HuH-7 (cell line): ENCODE measurements around the gene USF2.
"Not testable (repeated sequence)": the region's sequence is repeated elsewhere in the genome, so short reads cannot be mapped to it uniquely, and the experiment has no call there.

Experiments
- DNase-seq: peaks from one replicate; pipeline ENCODE4 v3.0.0; 2011; ENCODE audit warnings: low spot score

The USF2 gene

GRCh38 chr19:35268536-35269437 lies at the start of gene USF2:
Gene USF2, plus strand, starts transcription at chr19:35268962. Its CDS starts 140 bp downstream, at chr19:35269102.
- DNase-seq = peak; percentile 89

GRCh38 chr19:35219008-35219407 lies 49.8 kb upstream of the USF2 start:
- DNase-seq = no peak

- DNase-seq = no peak
These were observed 48.3 kb upstream of the USF2 start for GRCh38 chr19:35220315-35220921.

GRCh38 chr19:35220973-35221590 lies 47.7 kb upstream of the USF2 start:
- not testable (repeated sequence) for DNase-seq

- DNase-seq = no peak
These were observed 46.3 kb upstream of the USF2 start for GRCh38 chr19:35222373-35223015.

- DNase-seq = no peak
These were observed 45.5 kb upstream of the USF2 start for GRCh38 chr19:35223084-35223790.

- DNase-seq = no peak
These were observed 44.8 kb upstream of the USF2 start for GRCh38 chr19:35223862-35224505.

- DNase-seq = no peak
These were observed 43.8 kb upstream of the USF2 start for GRCh38 chr19:35224681-35225571.

- DNase-seq = no peak
These were observed 42.8 kb upstream of the USF2 start for GRCh38 chr19:35225951-35226350.

- no peak for DNase-seq
These were observed 42.0 kb upstream of the USF2 start for GRCh38 chr19:35226748-35227147.

GRCh38 chr19:35228177-35228930 lies 40.4 kb upstream of the USF2 start, which contains the start of gene FAM187B:
Gene FAM187B, minus strand, starts transcription at chr19:35228739. Its CDS starts 59 bp downstream, at chr19:35228680.
- DNase-seq = no peak

GRCh38 chr19:35229601-35230000 lies 39.2 kb upstream of the USF2 start:
- DNase-seq = no peak

GRCh38 chr19:35231956-35232645 lies 36.7 kb upstream of the USF2 start:
- DNase-seq = no peak

GRCh38 chr19:35232912-35233311 lies 35.9 kb upstream of the USF2 start:
- no peak for DNase-seq

GRCh38 chr19:35236638-35237400 lies 31.9 kb upstream of the USF2 start:
- DNase-seq = no peak

GRCh38 chr19:35239597-35239996 lies 29.2 kb upstream of the USF2 start:
- not testable (repeated sequence) for DNase-seq

GRCh38 chr19:35240327-35240726 lies 28.4 kb upstream of the USF2 start:
- no peak for DNase-seq

GRCh38 chr19:35241417-35241816 lies 27.3 kb upstream of the USF2 start:
- no peak for DNase-seq
